ENCODE results near the gene KRT10. TPM values are rescaled to one million over a fixed set of nuclear protein-coding genes. Genes with fewer than 3 reads are reported as not detected.

Gene KRT10
- total RNA-seq, 1 experiment from 2014 or later = 48.6 TPM

GRCh38 chr17:40793832-40794231 lies 28.6 kb downstream of the KRT10 start:
- POLR2A ChIA-PET = interaction anchor here (0.6 kb wide), 1 partner anchor 169 kb away, joined by 3 read pairs; no protein-coding TSS in a partner anchor
- intact Hi-C loops (cut with micrococcal nuclease; ENCODE audit: unreplicated experiment) = no loop called here
- CTCF ChIA-PET = no interaction called here

GRCh38 chr17:40791787-40792436 lies 30.5 kb downstream of the KRT10 start:
- Mint-ChIP-seq H3K4me3 (ENCODE audit: unreplicated experiment) (no peak overlapping the region), H3K9me3 (ENCODE audit: unreplicated experiment) (no peaks in the 10 kb centered on the region), H3K27me3 (ENCODE audit: insufficient read depth, unreplicated experiment) (peaks cover 9% of the 10 kb centered on the region), H3K36me3 (ENCODE audit: insufficient read depth, unreplicated experiment) (no peaks in the 10 kb centered on the region), H3K4me1 (ENCODE audit: low read depth, unreplicated experiment) (no peaks in the 10 kb centered on the region), H3K27ac (ENCODE audit: unreplicated experiment) (no peak overlapping the region)
- CTCF ChIA-PET = interaction anchor here (0.9 to 1.6 kb wide), 4 partner anchors 27 to 176 kb away, joined by 3 to 7 read pairs (median 5); no protein-coding TSS in a partner anchor
- no peaks in the 10 kb centered on the region for H3K4me1 ChIP-seq
- DNase-seq = peak in 1 of 2 experiments; percentile 38
- H3K9me3 ChIP-seq = no peaks in the 10 kb centered on the region
- H3K27me3 ChIP-seq (replicated peaks; ENCODE audit: control insufficient read depth, insufficient read depth, low read length) = no peaks in the 10 kb centered on the region
- peak; percentile 68 to 85 for TF ChIP-seq CTCF (IDR thresholded peaks at IDR 0.05; ENCODE audit: insufficient read depth in 1 of 2, low read depth in 1 of 2, low read length in 1 of 2, severe bottlenecking in 1 of 2, unreplicated experiment in 1 of 2)
- POLR2A ChIA-PET = no interaction called here
- no TSS peak for BruUV-seq (replicated peaks)
- intact Hi-C loops (cut with micrococcal nuclease; ENCODE audit: unreplicated experiment) = loop anchor here (1.0 kb wide), 2 partner anchors 172 to 177 kb away; no protein-coding TSS in a partner anchor
- no peak overlapping the region for H3K4me3 ChIP-seq (ENCODE audit: low read depth, low read length)
- H3K36me3 ChIP-seq (ENCODE audit: control insufficient read depth, insufficient read depth, low read length) = no peaks in the 10 kb centered on the region

More at GRCh38 chr17:40793832-40794231, 28.6 kb downstream of the KRT10 start:
- H3K9me3 Mint-ChIP-seq (ENCODE audit: unreplicated experiment) = no peaks in the 10 kb centered on the region
- no peaks in the 10 kb centered on the region for H3K9me3 ChIP-seq
- no peak overlapping the region for H3K4me3 Mint-ChIP-seq (ENCODE audit: unreplicated experiment)
- BruUV-seq (replicated peaks) = no TSS peak
- no peak for TF ChIP-seq CTCF (IDR thresholded peaks at IDR 0.05; ENCODE audit: insufficient read depth in 1 of 2, low read depth in 1 of 2, low read length in 1 of 2, severe bottlenecking in 1 of 2, unreplicated experiment in 1 of 2)
- no peaks in the 10 kb centered on the region for H3K27me3 ChIP-seq (replicated peaks; ENCODE audit: control insufficient read depth, insufficient read depth, low read length)
- peaks cover 9% of the 10 kb centered on the region for H3K27me3 Mint-ChIP-seq (ENCODE audit: insufficient read depth, unreplicated experiment)
- H3K36me3 Mint-ChIP-seq (ENCODE audit: insufficient read depth, unreplicated experiment) = no peaks in the 10 kb centered on the region
- H3K4me1 Mint-ChIP-seq (ENCODE audit: low read depth, unreplicated experiment) = no peaks in the 10 kb centered on the region
- DNase-seq = no peak
- no peaks in the 10 kb centered on the region for H3K4me1 ChIP-seq
- no peaks in the 10 kb centered on the region for H3K36me3 ChIP-seq (ENCODE audit: control insufficient read depth, insufficient read depth, low read length)
- no peak overlapping the region for H3K4me3 ChIP-seq (ENCODE audit: low read depth, low read length)
- H3K27ac Mint-ChIP-seq (ENCODE audit: unreplicated experiment) = no peak overlapping the region

- H3K4me1 Mint-ChIP-seq (ENCODE audit: low read depth, unreplicated experiment) = no peaks in the 10 kb centered on the region
- CTCF ChIA-PET = interaction anchor here (1.6 to 1.7 kb wide), 2 partner anchors 174 to 176 kb away, joined by 5 to 6 read pairs; no protein-coding TSS in a partner anchor
Measured at GRCh38 chr17:40791111-40791510, 31.3 kb downstream of the KRT10 start.

More at GRCh38 chr17:40791111-40791510, 31.3 kb downstream of the KRT10 start:
- H3K27ac Mint-ChIP-seq (ENCODE audit: unreplicated experiment) = no peak overlapping the region
- Histone ChIP-seq H3K36me3 (ENCODE audit: control insufficient read depth, insufficient read depth, low read length) (no peaks in the 10 kb centered on the region), H3K9me3 (no peaks in the 10 kb centered on the region), H3K27me3 (replicated peaks; ENCODE audit: control insufficient read depth, insufficient read depth, low read length) (no peaks in the 10 kb centered on the region), H3K4me3 (ENCODE audit: low read depth, low read length) (no peak overlapping the region), H3K4me1 (no peaks in the 10 kb centered on the region)
- POLR2A ChIA-PET = no interaction called here
- no peaks in the 10 kb centered on the region for H3K9me3 Mint-ChIP-seq (ENCODE audit: unreplicated experiment)
- H3K36me3 Mint-ChIP-seq (ENCODE audit: insufficient read depth, unreplicated experiment) = no peaks in the 10 kb centered on the region
- no TSS peak for BruUV-seq (replicated peaks)
- no peak for TF ChIP-seq CTCF (IDR thresholded peaks at IDR 0.05; ENCODE audit: insufficient read depth in 1 of 2, low read depth in 1 of 2, low read length in 1 of 2, severe bottlenecking in 1 of 2, unreplicated experiment in 1 of 2)
- intact Hi-C loops (cut with micrococcal nuclease; ENCODE audit: unreplicated experiment) = loop anchor here (1.0 kb wide), 2 partner anchors 171 to 176 kb away; no protein-coding TSS in a partner anchor
- peaks cover 6% of the 10 kb centered on the region for H3K27me3 Mint-ChIP-seq (ENCODE audit: insufficient read depth, unreplicated experiment)
- H3K4me3 Mint-ChIP-seq (ENCODE audit: unreplicated experiment) = no peak overlapping the region
- no peak for DNase-seq
